ENCODE measurements around the gene CAPN14.

The CAPN14 gene

GRCh38 chr2:31241625-31242270, 24.4 kb upstream of the CAPN14 start:
- DNase-seq, result no peak

- no peak for DNase-seq
These were observed 23.4 kb upstream of the CAPN14 start for GRCh38 chr2:31240381-31241365.

GRCh38 chr2:31239593-31240177, 22.4 kb upstream of the CAPN14 start:
- DNase-seq, result no peak

- DNase-seq, result no peak
These were observed 21.7 kb upstream of the CAPN14 start for GRCh38 chr2:31238906-31239592.

- DNase-seq, result no peak
These were observed 21.0 kb upstream of the CAPN14 start for GRCh38 chr2:31238126-31238905.

GRCh38 chr2:31237348-31238017, 20.2 kb upstream of the CAPN14 start:
- DNase-seq, result no peak

GRCh38 chr2:31236433-31237205, 19.3 kb upstream of the CAPN14 start:
- no peak for DNase-seq

GRCh38 chr2:31235504-31235902, 18.2 kb upstream of the CAPN14 start:
- no peak for DNase-seq

GRCh38 chr2:31234683-31235503, 17.6 kb upstream of the CAPN14 start:
- DNase-seq, result no peak

GRCh38 chr2:31233741-31234682, 16.7 kb upstream of the CAPN14 start, which contains the start of gene EHD3:
TSS of gene EHD3 (plus strand) at chr2:31234152. CDS start at chr2:31234622, 470 bp downstream.
- peak; percentile 2 for DNase-seq

- DNase-seq, result peak; percentile 2
These were observed 15.9 kb upstream of the CAPN14 start for GRCh38 chr2:31233231-31233630.

- DNase-seq, result no peak
These were observed 15.3 kb upstream of the CAPN14 start for GRCh38 chr2:31232586-31232985.

- DNase-seq, result no peak
These were observed 14.4 kb upstream of the CAPN14 start for GRCh38 chr2:31231571-31232302.

GRCh38 chr2:31230751-31231150, 13.4 kb upstream of the CAPN14 start:
- DNase-seq, result no peak

- no peak for DNase-seq
These were observed 11.4 kb upstream of the CAPN14 start for GRCh38 chr2:31228717-31229116.

- DNase-seq, result no peak
These were observed 10.4 kb upstream of the CAPN14 start for GRCh38 chr2:31227711-31228125.

GRCh38 chr2:31227110-31227509, 9.8 kb upstream of the CAPN14 start:
- DNase-seq, result no peak

- DNase-seq, result no peak
These were observed 9.0 kb upstream of the CAPN14 start for GRCh38 chr2:31226266-31226665.

All from NCI-H2029 treated with DMSO at 0.1 percent for 48 hours (cell line).